ENCODE results near the gene ARHGAP44.

GRCh38 chr17:12812877-12813276 is 23.6 kb downstream of the ARHGAP44 start:
- TF ChIP-seq POLR2A (IDR thresholded peaks at IDR 0.05; ENCODE audit: low read depth) (no peak), CTCF (IDR thresholded peaks at IDR 0.05) (no peak), EP300 (IDR thresholded peaks at IDR 0.05) (no peak)

Measured in esophagus muscularis mucosa (tissue), 4 donors.